HCT116 (cell line): Measurements from ENCODE around the gene ZBTB20. TPM values are rescaled to one million over a fixed set of nuclear protein-coding genes. Genes with fewer than 3 reads are reported as not detected.

Source experiments
- ATAC-seq: fragments of 200-7000 bp; cut with Tn5 transposase; 2 replicates; pipeline ENCODE4 v1.9.1; 2020; ENCODE audit warnings: mild to moderate bottlenecking, moderate library complexity
- BruUV-seq: library from RNA; stranded (reverse); fragments of 400-500 nt; replicated peaks from 2 replicates; lab custom pipeline; 2021; lab: Mats Ljungman, UMichigan
- CTCF ChIA-PET: fragments of 300-600 bp; sonication (Branson Sonifier 250); formaldehyde crosslinking; loops from one replicate; lab custom pipeline; 2021; ENCODE audit warnings: antibody characterized with exemption; lab: Charles Lee
- POLR2A ChIA-PET: fragments of 300-600, 350-600 bp; sonication (Branson Sonifier 250); formaldehyde crosslinking; loops from one replicate; lab custom pipeline; 2021; ENCODE audit warnings: antibody characterized with exemption; lab: Charles Lee
- RAD21 ChIA-PET, 2 experiments: fragments of 300-600 bp; sonication (Branson Sonifier 250); formaldehyde crosslinking; loops; one replicate each; lab custom pipeline; 2023; ENCODE audit warnings: low total read pairs in 2 of 2; ENCODE audit not compliant: uncharacterized antibody in 2 of 2, unreplicated experiment in 2 of 2, low non-redundant PET in 1 of 2; lab: Charles Lee
- DNase-seq: peaks from one replicate; pipeline ENCODE4 v3.0.0-alpha.2; 2010; ENCODE audit warnings: low read depth, low spot score
- H2AFZ ChIP-seq: fragments of 200-600 bp; shearing (Covaris generic), sonication (generic); 2 replicates; pipeline ENCODE4 v1.6.1; 2017; ENCODE audit warnings: low read depth, mixed run types, mixed read lengths, antibody characterized with exemption, low read length; ENCODE audit not compliant: poor library complexity, severe bottlenecking
- H3K27ac ChIP-seq: 2 replicates; pipeline ENCODE4 v1.5.1; 2012; ENCODE audit warnings: low read depth, low read length
- H3K27me3 ChIP-seq: fragments of 200-600 bp; sonication (generic); 2 replicates; pipeline ENCODE4 v1.6.1; 2016; ENCODE audit warnings: mixed run types, low read length, mixed read lengths; ENCODE audit not compliant: insufficient read depth
- H3K36me3 ChIP-seq, 2 experiments: fragments of 200-500 bp in 1 of 2; fragments of 200-600 bp in 1 of 2; sonication (Bioruptor generic) in 1 of 2; sonication (generic) in 1 of 2; 2 replicates each; pipeline versions ENCODE4 v1.5.1 to v1.6.1; 2014 to 2016; ENCODE audit warnings: low read length in 2 of 2, inconsistent platforms in 1 of 2, mixed read lengths in 1 of 2, mixed run types in 1 of 2; ENCODE audit not compliant: insufficient read depth in 2 of 2, control insufficient read depth in 1 of 2
- H3K4me1 ChIP-seq, 2 experiments: fragments of 200-600 bp in 1 of 2; sonication (generic) in 1 of 2; 2 replicates each; pipeline versions ENCODE4 v1.5.1 to v1.6.1; 2012 to 2017; ENCODE audit warnings: low read length in 2 of 2, inconsistent platforms in 1 of 2, mild to moderate bottlenecking in 1 of 2, mixed read lengths in 1 of 2, mixed run types in 1 of 2, moderate library complexity in 1 of 2; ENCODE audit not compliant: insufficient read depth in 2 of 2, control insufficient read depth in 1 of 2
- H3K4me2 ChIP-seq: fragments of 200-600 bp; sonication (generic); 2 replicates; pipeline ENCODE4 v1.6.1; 2017; ENCODE audit warnings: mixed run types, low read length, mixed read lengths
- H3K4me3 ChIP-seq, 2 experiments: fragments of 200-600 bp in 1 of 2; sonication (generic) in 1 of 2; replicated peaks in 1 of 2; 2 replicates each; pipeline ENCODE4 v1.5.1; 2011 to 2016; ENCODE audit warnings: low read length in 2 of 2, control low read depth in 1 of 2, low read depth in 1 of 2, mild to moderate bottlenecking in 1 of 2, mixed read lengths in 1 of 2, mixed run types in 1 of 2
- H3K79me2 ChIP-seq: fragments of 200-600 bp; sonication (generic); 2 replicates; pipeline ENCODE4 v1.6.1; 2017; ENCODE audit warnings: mild to moderate bottlenecking, mixed run types, low read length, moderate library complexity, mixed read lengths; ENCODE audit not compliant: insufficient read depth
- H3K9ac ChIP-seq: fragments of 200-600 bp; sonication (generic); 2 replicates; pipeline ENCODE4 v1.6.1; 2016; ENCODE audit warnings: low read length, mixed read lengths
- H3K9me2 ChIP-seq: fragments of 200-600 bp; sonication (generic), shearing (Covaris generic); 2 replicates; pipeline ENCODE4 v1.6.1; 2017; ENCODE audit warnings: mixed run types, mild to moderate bottlenecking, moderate library complexity; ENCODE audit not compliant: insufficient read depth
- H3K9me3 ChIP-seq, 2 experiments: fragments of 200-500 bp in 1 of 2; fragments of 200-600 bp in 1 of 2; sonication (Bioruptor generic) in 1 of 2; sonication (generic) in 1 of 2; 2 replicates each; pipeline ENCODE4 v1.6.1; 2014 to 2017; ENCODE audit warnings: low read length in 2 of 2, mixed read lengths in 2 of 2, inconsistent platforms in 1 of 2, low read depth in 1 of 2, mild to moderate bottlenecking in 1 of 2, mixed run types in 1 of 2, moderate library complexity in 1 of 2; ENCODE audit not compliant: control insufficient read depth in 1 of 2, insufficient read depth in 1 of 2
- H4K20me1 ChIP-seq: fragments of 200-600 bp; sonication (generic), shearing (Covaris generic); 2 replicates; pipeline ENCODE4 v1.6.1; 2017; ENCODE audit warnings: mixed run types, mild to moderate bottlenecking, moderate library complexity; ENCODE audit not compliant: insufficient read depth
- ATF3 ChIP-seq: IDR thresholded peaks from 2 replicates; pipeline ENCODE4 v1.6.1; 2012
- ELF1 ChIP-seq: IDR thresholded peaks from 2 replicates; pipeline ENCODE4 v1.6.1; 2012; ENCODE audit warnings: low read depth, borderline replicate concordance
- EZH2phosphoT487 ChIP-seq: fragments of 200-600 bp; IDR thresholded peaks from 2 replicates; pipeline ENCODE4 v1.6.1; 2018; ENCODE audit warnings: antibody characterized with exemption, borderline replicate concordance
- MAX ChIP-seq: IDR thresholded peaks from 2 replicates; pipeline ENCODE4 v1.6.1; 2012
- POLR2A ChIP-seq: IDR thresholded peaks from 2 replicates; pipeline ENCODE4 v1.7.0; 2011; ENCODE audit warnings: borderline replicate concordance; ENCODE audit not compliant: insufficient read depth, insufficient read length; ENCODE audit errors: extremely low read depth
- POLR2AphosphoS5 ChIP-seq: IDR thresholded peaks from 2 replicates; pipeline ENCODE4 v1.6.1; 2011; ENCODE audit warnings: mild to moderate bottlenecking, low read depth, low read length, moderate library complexity
- RAD21 ChIP-seq: IDR thresholded peaks from 2 replicates; pipeline ENCODE4 v1.6.1; 2012; ENCODE audit warnings: low read depth, mild to moderate bottlenecking
- REST ChIP-seq: IDR thresholded peaks from 2 replicates; pipeline ENCODE4 v1.6.1; 2012; ENCODE audit warnings: low read depth
- ZBTB33 ChIP-seq: IDR thresholded peaks from 2 replicates; pipeline ENCODE4 v1.6.1; 2011; ENCODE audit warnings: mild to moderate bottlenecking, low read length, moderate library complexity; ENCODE audit not compliant: insufficient replicate concordance; ENCODE audit errors: extremely low read depth
- ZFX ChIP-seq: fragments of 450-650 bp; IDR thresholded peaks from 2 replicates; pipeline ENCODE4 v1.6.1; 2017
- intact Hi-C: fragments of 100-400 bp; cut with micrococcal nuclease; formaldehyde crosslinking; loops from 2 replicates; pipeline ENCODE4 v1.10.0; 2022
- total RNA-seq: library from RNA; stranded (reverse); gene quantifications from one replicate; pipeline ENCODE4 v1.2.1, GENCODE V29; 2021; ENCODE audit not compliant: unreplicated experiment
- TF ChIP-seq, protein P1 (sequence below), 3 experiments: fragments of 200-600 bp in 1 of 3; sonication (generic) in 1 of 3; IDR thresholded peaks in 2 of 3; conservative IDR thresholded peaks in 1 of 3; 2 replicates each; pipeline ENCODE4 v1.5.1; 2012 to 2017; ENCODE audit warnings: low read depth in 2 of 3, low read length in 2 of 3, antibody characterized with exemption in 1 of 3, borderline replicate concordance in 1 of 3, control low read depth in 1 of 3, mild to moderate bottlenecking in 1 of 3, mixed read lengths in 1 of 3, mixed run types in 1 of 3, moderate library complexity in 1 of 3; ENCODE audit not compliant: insufficient read depth in 1 of 3

ZBTB20 gene
- total RNA-seq, 1 experiment from 2014 or later: 42.1 TPM

DNA sequence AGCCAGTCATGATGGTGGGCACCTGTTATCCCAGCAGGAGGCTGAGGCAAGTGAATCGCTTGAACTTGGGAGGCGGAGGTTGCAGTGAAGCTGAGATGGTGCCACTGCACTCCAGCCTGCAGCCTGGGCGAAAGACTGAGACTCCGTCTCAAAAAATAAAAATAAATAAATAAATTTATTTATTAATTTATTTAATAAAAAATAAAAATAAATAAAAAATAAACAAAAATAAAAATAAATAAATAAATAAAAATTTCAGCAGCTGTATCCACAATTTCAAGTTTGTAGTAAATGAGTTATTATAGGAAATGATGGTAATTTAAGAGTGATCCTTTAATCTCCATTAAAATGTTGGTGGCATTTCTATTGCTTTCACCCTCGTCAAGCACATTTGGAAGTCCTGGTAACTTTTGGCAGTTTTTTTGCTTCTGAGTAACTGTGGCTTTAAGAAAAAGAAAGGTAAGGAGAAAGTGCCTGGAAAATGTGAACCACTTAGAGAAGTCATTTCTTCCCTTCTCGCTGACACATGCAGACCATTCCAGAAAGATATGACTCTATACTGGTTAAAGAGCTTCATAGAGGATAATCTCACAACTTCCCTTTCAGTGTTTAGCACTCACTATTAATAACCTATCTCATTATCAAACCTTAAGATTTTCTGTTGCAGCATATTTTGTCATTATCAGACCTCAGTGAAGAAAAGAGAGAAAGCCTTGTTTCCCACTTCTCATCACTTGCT, 556.6 kb downstream of the ZBTB20 start (continued):
- TF ChIP-seq ZBTB33 (no peak), ZFX (no peak), MAX (no peak), ATF3 (no peak)

DNA sequence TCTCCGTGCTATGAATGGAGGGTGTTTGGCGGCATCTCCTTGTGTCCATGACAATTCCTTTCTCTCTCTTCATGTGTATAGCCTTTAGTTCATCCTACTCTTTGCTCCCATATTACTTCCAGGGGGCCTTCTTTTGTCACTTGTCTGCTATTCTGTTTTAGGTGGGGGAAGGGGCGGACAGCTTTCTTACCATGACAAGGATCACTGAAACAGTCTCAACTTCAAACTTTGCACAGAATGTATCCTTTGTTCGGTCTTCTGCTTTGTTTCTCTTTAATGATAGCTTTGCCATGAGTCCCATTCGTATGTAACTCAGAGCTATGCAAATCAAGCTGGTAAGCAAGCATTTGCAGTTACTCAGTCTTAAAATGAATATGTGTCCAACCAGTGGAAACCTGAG, 559.1 kb downstream of the ZBTB20 start:
- peaks cover 31 to 62% of the 10 kb centered on the region in 2 experiments for H3K4me1 ChIP-seq
- ATAC-seq: no peak
- no peaks in the 10 kb centered on the region for H3K9me3 ChIP-seq
- no peaks in the 10 kb centered on the region for H3K9me2 ChIP-seq
- no peak for DNase-seq
- H3K36me3 ChIP-seq: peaks cover 0 to 15% of the 10 kb centered on the region in 2 experiments; a peak in 1 of 4 replicates
- no peak overlapping the region for H3K4me2 ChIP-seq
- intact Hi-C loops: no loop called here
- POLR2A ChIA-PET: no interaction called here
- RAD21 ChIA-PET: no interaction called here
- H3K9ac ChIP-seq: no peak overlapping the region
- H3K4me3 ChIP-seq: no peak overlapping the region
- CTCF ChIA-PET: no interaction called here
- peaks cover 97% of the 10 kb centered on the region for H3K79me2 ChIP-seq
- TF ChIP-seq ZBTB33 (no peak), EZH2phosphoT487 (no peak), POLR2AphosphoS5 (no peak), REST (no peak), RAD21 (no peak), ELF1 (no peak), POLR2A (no peak)
- TF ChIP-seq, protein P1, sequence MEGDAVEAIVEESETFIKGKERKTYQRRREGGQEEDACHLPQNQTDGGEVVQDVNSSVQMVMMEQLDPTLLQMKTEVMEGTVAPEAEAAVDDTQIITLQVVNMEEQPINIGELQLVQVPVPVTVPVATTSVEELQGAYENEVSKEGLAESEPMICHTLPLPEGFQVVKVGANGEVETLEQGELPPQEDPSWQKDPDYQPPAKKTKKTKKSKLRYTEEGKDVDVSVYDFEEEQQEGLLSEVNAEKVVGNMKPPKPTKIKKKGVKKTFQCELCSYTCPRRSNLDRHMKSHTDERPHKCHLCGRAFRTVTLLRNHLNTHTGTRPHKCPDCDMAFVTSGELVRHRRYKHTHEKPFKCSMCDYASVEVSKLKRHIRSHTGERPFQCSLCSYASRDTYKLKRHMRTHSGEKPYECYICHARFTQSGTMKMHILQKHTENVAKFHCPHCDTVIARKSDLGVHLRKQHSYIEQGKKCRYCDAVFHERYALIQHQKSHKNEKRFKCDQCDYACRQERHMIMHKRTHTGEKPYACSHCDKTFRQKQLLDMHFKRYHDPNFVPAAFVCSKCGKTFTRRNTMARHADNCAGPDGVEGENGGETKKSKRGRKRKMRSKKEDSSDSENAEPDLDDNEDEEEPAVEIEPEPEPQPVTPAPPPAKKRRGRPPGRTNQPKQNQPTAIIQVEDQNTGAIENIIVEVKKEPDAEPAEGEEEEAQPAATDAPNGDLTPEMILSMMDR (IDR thresholded peaks at IDR 0.05 in 2 of 3, conservative IDR thresholded peaks at IDR 0.05 in 1 of 3; ENCODE audit: borderline replicate concordance in 1 of 3, insufficient read depth in 1 of 3, low read depth in 2 of 3, low read length in 2 of 3): no peak
- H3K27ac ChIP-seq: 0 out of 2 replicates have a peak overlapping the region, but pooled peaks have one; percentile 4
- no peaks in the 10 kb centered on the region for H4K20me1 ChIP-seq
- H3K27me3 ChIP-seq: no peaks in the 10 kb centered on the region
- H2AFZ ChIP-seq: no peak overlapping the region
- no TSS peak for BruUV-seq
